GM18873 (cell line): ENCODE measurements around the gene CFDP1.
"Not testable (repeated sequence)": the region's sequence is repeated elsewhere in the genome, so short reads cannot be mapped to it uniquely, and the experiment has no call there.

Experiments used
- ATAC-seq: cut with Tn5 transposase; IDR thresholded peaks from one replicate; pipeline ENCODE4 v1.9.1; 2021; ENCODE audit warnings: mild to moderate bottlenecking, moderate library complexity, moderate number of reproducible peaks; ENCODE audit not compliant: unreplicated experiment, low FRiP score

The CFDP1 gene

DNA sequence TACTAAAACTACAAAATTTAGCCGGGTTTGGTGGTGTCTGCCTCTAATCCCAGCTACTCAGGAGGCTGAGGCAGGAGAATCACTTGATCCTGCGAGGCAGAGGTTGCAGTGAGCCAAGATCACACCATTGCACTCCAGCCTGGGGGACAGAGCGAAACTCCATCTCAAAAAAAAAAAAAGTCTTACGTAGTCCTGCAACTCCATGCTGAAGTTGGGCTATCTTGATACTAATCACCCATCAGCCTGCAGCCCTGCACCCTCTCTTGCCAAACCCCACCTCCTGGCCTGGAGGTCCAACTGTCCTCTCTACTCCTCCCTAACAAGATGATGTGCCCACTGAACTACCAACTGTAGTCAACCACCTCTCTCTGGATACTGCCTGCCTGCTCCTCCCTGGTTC is 26.4 kb upstream of the CFDP1 start:
- ATAC-seq, result no peak

- ATAC-seq, result no peak
Measured at GRCh38 chr16:75458439-75458838, 25.1 kb upstream of the CFDP1 start.

DNA sequence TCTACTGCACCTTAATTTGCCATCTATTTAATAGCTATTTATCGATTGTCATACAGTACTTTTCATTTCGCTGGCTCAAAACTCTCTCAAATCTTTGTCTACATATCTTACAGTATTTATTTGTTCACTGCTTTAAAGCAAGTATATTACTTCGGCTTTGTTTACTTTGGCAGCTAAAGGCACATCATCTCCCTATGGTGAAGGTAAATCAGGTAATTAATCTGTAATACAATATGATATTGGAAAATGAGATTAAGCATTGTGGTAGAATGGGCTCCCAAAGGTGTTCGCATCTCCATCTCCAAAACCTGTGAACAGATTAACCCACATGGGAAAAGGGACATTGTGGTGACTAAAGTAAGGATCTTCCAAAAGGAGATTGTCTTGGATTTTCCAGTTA is 24.7 kb upstream of the CFDP1 start:
- ATAC-seq, result no peak

- ATAC-seq, result no peak
Measured at GRCh38 chr16:75457485-75458021, 24.2 kb upstream of the CFDP1 start.

DNA sequence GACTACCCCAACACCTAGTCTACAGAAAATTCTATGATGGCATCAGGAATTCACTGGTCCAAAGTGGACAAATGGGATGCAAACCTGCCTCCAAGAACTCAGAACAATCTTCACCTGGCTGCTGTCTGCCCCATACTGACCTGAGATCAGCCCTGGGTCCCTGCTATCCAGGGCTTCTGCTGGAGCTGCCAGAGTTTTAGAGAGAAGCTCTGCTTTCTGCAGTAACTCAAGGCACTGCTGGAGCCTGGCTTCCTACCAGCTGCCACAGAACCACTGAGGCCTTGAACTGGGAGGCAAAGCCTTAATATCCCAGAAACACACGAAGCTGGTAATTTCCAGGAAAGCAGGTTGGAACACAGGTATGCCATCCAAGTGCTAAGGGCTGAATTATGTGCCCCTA is 23.7 kb upstream of the CFDP1 start:
- ATAC-seq, result no peak

DNA sequence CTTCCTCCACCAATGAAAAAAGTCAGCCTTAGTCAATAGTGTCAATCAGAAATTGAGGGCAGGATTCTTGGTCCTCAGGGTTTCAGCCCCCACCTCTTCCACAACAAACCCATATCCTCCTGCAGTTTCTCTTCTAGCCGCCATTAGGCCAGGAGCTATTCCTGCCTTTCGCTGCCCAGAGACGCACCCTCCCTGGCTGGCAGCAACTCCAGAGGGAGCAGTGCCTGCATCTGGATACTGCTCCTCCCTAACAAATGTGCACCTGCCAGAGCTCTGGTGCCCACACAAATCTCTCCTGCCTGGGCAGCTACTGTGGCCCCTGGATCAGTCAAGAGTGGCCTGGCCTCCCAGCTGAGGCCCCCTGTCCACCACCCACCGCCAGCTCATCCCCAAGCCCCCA is 23.2 kb upstream of the CFDP1 start:
- not testable (repeated sequence) for ATAC-seq

- no peak for ATAC-seq
Measured at GRCh38 chr16:75455677-75456076, 22.4 kb upstream of the CFDP1 start.

DNA sequence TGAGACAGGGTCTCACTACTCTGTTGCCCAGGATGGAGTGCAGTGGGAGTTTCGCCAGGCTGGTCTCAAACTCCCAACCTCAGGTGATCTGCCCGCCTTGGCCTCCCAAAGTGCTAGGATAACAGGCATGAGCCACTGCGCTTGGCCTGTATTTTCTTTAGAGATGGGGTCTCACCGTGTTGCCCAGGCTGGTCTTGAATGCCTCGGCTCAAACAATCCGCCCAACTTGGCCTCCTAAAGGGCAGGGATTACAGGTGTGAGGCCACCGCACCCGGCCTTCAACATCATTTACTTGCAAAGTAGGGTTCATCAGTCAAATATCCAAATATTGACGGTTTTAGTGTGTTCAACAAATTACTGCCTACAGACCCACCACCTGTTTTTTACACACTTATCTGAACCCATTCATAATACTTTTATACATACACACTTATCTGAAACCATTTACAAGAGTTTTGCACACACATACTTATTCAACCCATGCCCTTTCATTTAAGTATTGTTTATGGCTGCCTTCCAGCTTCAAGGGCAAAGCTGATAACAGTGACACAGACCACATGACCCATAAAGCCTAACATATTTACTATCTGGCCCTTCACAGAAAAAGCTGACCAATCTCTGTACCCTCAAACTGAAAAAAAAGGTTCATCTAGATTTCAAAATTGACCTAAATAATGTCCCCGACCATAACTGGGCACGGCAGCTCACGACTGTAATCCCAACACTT is 19.3 kb upstream of the CFDP1 start:
- ATAC-seq, result no peak

DNA sequence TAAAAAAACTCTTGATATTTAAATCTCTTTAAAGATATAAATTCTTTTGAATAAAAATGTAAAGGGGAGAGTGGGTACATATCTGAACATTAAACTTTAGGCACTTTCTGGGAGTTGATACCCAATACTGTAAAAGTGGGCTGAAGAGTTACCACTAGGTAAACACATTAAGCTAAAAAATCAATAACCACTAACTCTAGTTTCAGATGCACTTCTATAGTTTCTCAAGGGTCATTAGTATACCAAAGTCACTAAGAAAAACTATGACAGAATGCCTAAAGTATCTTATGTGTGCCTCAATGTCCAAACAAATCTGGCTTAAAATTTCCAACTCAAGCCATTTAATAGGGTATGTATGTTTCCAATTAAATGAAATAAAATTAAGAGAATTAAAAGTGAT is 13.1 kb upstream of the CFDP1 start:
- no peak for ATAC-seq

GRCh38 chr16:75445298-75445697 is 12.0 kb upstream of the CFDP1 start:
- ATAC-seq, result no peak

DNA sequence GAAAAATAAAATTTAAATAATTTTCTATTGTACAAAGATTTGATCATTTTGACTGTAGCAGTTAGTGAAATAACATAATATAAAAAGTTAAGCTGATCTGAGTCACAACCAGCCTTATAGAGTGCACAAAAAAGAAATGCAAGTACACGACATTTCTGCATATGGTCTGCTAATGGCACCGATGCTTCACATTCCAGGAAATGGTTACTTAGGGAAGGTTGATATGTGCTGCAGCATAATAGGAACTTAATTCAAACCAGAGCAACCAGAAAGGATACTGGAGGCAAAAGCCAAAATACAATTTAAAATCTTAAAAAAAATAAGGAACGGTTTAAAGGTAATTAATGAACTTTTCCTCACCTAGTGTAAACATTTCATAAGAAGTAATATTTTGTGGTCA is 10.0 kb upstream of the CFDP1 start:
- ATAC-seq, result no peak

DNA sequence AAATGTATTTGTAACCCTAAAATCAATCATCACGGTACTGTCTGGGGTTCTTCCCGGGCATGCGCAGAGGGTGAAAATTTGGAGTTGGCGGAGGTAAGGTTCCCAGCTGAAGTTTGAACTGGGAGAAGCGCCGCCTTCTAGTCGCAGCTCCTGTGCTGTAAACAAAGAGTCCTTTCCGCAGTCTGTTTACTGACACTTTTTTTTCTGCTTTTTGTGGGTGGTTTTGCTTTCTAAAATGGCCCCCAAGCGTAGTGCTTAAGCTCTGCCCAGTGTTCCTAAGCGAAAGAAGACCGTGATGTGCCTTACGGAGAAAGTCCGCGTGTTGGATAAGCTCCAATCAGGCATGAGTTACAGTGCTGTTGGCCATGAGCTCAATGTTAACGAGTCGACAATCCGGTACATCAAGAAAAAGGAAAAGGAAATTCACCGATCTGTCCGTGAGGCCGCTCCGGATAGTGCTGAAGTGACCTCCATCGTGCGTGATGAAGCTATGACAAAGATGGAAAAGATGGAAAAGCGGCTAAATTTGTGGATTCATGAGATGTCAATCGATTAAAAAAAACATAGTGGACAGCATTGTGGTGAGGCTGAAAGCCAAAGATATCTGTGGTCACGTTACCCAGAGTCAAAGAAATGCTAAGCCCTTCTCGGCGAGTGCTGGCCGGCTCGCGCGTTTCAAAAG is 570 bp upstream of the CFDP1 start:
- ATAC-seq, result peak; percentile 60

GRCh38 chr16:75429621-75430403 is 3.5 kb downstream of the CFDP1 start:
- ATAC-seq, result no peak

DNA sequence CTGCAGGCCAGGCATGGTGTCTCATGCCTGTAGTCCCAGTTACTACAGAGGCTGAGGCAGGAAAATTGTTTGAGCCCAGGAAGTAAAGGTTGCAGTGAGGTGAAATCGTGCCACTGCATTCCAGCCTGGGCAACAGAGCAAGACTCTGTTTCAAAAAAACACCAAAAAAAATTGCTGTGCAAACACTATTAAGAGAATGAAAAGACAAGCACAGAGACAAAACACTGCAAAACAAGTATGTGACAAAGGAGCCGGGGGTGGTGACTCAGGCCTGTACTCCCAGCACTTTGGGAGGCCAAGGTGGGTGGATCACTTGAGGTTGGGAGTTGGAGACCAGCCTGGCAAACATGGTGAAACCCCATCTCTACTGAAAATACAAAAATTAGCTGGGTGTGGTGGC is 6.8 kb downstream of the CFDP1 start:
- ATAC-seq, result not testable (repeated sequence)

DNA sequence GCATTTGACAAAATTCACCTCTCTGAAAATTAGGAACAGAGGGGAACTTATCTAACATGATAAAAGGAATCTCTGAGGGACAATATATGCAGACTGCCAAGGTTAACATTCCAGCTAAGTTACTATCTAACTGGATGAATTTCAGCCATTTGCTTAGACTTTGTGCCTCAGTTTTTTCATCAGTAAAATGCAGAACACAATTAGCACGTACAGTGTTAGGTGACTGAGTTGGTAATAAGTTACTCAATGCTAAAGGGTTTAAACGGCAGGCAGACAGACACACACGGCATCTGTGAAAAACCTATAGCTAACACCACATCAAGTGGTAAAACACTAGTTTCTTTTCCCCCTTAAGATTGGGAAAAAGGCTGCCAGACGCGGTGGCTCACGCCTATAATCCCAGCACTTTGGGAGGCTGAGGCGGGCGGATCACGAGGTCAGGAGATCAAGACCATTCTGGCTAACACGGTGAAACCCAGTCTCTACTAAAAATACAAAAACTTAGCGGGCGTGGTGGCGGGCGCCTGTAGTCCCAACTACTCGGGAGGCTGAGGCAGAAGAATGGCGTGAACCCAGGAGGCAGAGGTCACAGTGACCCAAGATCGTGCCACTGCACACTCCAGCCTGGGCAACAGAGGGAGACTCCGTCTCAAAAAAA is 9.1 kb downstream of the CFDP1 start:
- not testable (repeated sequence) for ATAC-seq

DNA sequence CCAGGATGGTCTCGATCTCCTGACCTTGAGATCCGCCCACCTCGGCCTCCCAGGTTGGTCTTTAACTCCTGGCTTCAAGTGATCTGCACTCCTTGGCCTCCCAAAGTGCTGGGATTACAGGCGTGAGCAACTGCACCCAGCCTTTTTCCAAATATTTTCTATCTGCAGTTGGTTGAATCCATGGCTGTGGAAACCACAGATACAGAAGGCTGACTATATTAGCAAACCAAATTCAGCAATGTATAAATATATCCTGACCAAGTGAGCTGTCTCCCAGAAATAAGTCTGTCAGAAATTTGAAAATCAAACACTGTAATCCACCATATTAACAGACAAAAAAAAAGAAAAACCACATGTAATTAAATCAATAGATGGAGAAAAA is 9.6 kb downstream of the CFDP1 start:
- ATAC-seq, result no peak

DNA sequence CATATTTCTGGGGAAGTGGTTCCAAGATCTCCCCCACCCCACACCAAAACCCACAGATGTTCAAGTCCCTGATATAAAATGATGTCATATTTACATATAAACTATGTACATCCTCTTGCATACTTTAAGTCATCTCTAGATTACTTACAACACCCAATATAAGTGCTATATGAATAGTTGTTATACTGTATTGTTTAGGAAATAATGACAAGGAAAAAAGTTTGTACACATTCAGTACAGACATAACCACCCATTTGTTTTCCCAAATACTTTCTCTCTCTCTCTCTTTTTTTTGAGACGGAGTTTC is 11.5 kb downstream of the CFDP1 start:
- no peak for ATAC-seq

DNA sequence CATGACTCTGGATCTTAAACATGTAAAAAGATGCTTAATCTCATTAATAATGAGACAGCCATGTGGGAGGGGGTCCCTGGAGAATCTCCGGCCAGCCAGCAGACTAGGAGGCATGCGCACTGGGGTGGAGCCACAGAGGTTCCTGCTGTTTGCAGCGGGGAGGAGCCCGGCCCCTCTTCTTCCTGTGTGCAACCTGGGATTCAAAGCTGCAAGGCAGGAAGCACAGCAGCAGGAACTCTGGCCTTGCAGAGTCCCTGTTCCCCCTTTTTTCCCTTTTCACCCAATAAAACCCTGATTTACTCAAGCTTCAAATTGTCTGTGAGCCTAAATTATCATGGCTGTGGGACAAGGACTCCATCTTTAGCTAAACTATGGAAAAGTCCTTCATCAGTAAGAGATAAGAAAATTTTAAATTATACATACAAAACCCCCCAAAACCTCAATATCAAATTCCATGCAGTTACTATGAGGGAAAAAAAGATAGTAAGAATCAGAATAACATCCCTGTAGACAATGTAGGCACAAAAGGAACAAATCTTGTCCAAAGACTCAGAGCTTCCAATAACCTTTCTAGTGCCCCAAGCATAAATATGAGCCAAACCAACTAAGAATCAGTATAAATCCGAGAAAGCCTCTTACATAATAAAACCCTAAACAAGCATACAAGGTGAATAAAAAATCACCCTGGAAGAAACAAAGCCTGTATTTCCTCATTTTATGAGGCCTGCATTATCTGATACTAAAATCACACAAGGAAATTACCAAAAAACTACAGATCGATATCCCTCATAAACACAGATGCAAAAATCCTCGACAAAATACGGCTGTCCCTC is 12.1 kb downstream of the CFDP1 start:
- no peak for ATAC-seq

DNA sequence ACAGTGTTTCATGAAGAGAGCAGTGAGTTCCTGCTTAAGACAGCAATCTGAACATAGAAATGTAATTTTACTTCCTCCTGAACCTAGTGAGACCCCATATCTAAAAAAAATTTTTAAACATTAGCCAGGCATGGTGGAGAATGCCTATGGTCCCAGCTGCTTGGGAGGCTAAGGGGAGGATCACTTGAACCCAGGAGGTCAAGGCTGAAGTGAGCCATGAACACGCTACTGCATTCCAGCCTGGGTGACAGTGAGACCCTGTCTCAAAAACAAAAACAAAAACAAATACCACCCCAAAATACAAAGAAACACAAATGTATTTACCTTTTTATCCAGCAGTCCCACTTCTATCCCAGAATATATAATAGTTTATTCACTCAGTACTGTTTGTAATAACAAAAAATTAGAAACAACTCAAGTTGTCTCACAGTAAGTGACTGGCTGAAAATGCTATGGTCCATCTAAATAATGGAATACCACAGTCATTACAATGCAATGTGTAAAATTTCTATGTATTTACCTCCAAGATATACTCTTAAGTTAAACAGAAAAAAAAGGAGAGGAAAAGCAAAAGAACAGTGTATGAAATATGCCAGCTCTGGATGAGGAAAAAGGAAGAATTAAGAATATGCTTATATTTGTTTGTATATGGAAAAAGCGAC is 16.3 kb downstream of the CFDP1 start:
- ATAC-seq, result no peak
